K562 (cell line): ENCODE data around the gene CRABP2. TPM values are rescaled to one million over a fixed set of nuclear protein-coding genes. Genes with fewer than 3 reads are reported as not detected.

Experiments used
- CBFA2T2 ChIP-seq: fragments of 450-650 bp; conservative IDR thresholded peaks from 2 replicates; pipeline ENCODE4 v1.6.1; 2017; ENCODE audit warnings: mild to moderate bottlenecking
- CBFB ChIP-seq: sonication (generic); formaldehyde crosslinking; IDR thresholded peaks from 2 replicates; pipeline ENCODE4 v1.4.0; 2020; ENCODE audit warnings: mild to moderate bottlenecking, missing genetic modification reagents
- CHD1 ChIP-seq: fragments of 200-600 bp; sonication (generic); IDR thresholded peaks from one replicate; pipeline ENCODE4 v1.6.1; 2012; ENCODE audit warnings: mild to moderate bottlenecking, moderate library complexity, low read length, inconsistent platforms
- EHMT2 ChIP-seq: fragments of 450-650 bp; IDR thresholded peaks from 2 replicates; pipeline ENCODE4 v1.6.1; 2018; ENCODE audit warnings: antibody characterized with exemption
- ETV1 ChIP-seq: fragments of 450-650 bp; conservative IDR thresholded peaks from 2 replicates; pipeline ENCODE4 v1.6.1; 2016; ENCODE audit warnings: missing genetic modification characterization, control low read depth, low read depth, missing compliant biosample characterization
- GABPB2 ChIP-seq: fragments of 250-450 bp; sonication (Bioruptor Pico); conservative IDR thresholded peaks from 2 replicates; pipeline ENCODE4 v1.5.1; 2021; ENCODE audit warnings: mild to moderate bottlenecking
- GATA2 ChIP-seq: sonication (generic); formaldehyde crosslinking; IDR thresholded peaks from 2 replicates; pipeline ENCODE4 v1.4.0; 2020; ENCODE audit warnings: mild to moderate bottlenecking, missing genetic modification reagents
- JUNB ChIP-seq: fragments of 450-650 bp; formaldehyde crosslinking; conservative IDR thresholded peaks from 2 replicates; pipeline ENCODE4 v1.4.0; 2020; ENCODE audit warnings: mild to moderate bottlenecking
- NFE2L1 ChIP-seq: fragments of 450-650 bp; IDR thresholded peaks from 2 replicates; pipeline ENCODE4 v1.6.1; 2016; ENCODE audit warnings: missing genetic modification characterization, low read depth, mild to moderate bottlenecking, missing compliant biosample characterization, moderate library complexity, borderline replicate concordance
- PURB ChIP-seq: sonication (generic); formaldehyde crosslinking; IDR thresholded peaks from 2 replicates; pipeline ENCODE4 v1.9.0; 2021; ENCODE audit warnings: low read depth, mild to moderate bottlenecking, missing genetic modification reagents
- RAD51 ChIP-seq: fragments of 450-650 bp; IDR thresholded peaks from 2 replicates; pipeline ENCODE4 v1.7.1; 2016; ENCODE audit warnings: low read depth, mild to moderate bottlenecking, borderline replicate concordance
- RB1 ChIP-seq: fragments of 450-650 bp; IDR thresholded peaks from 2 replicates; pipeline ENCODE4 v1.6.1; 2017; ENCODE audit warnings: low read depth, mild to moderate bottlenecking
- REST ChIP-seq, 2 experiments: fragments of 450-650 bp; formaldehyde crosslinking in 1 of 2; IDR thresholded peaks; 2 replicates each; pipeline versions ENCODE4 v1.4.0 to v1.6.1; 2014 to 2020; ENCODE audit warnings: mild to moderate bottlenecking in 2 of 2, borderline replicate concordance in 1 of 2, low read depth in 1 of 2
- SMAD2 ChIP-seq: fragments of 150-350 bp; IDR thresholded peaks from 2 replicates; pipeline ENCODE4 v1.6.1; 2014; ENCODE audit warnings: low read depth, mild to moderate bottlenecking, low read length
- TBP ChIP-seq: optimal IDR thresholded peaks from 2 replicates; pipeline ENCODE3; 2011; ENCODE audit warnings: low read depth, low read length, improper control_type of control experiment
- ZFP30 ChIP-seq: fragments of 250-450 bp; sonication (Bioruptor Pico); IDR thresholded peaks from 2 replicates; pipeline ENCODE4 v1.8.0; 2022; ENCODE audit warnings: moderate library complexity, mild to moderate bottlenecking, inconsistent platforms, borderline replicate concordance
- ZFX ChIP-seq: sonication (generic); formaldehyde crosslinking; IDR thresholded peaks from 2 replicates; pipeline ENCODE4 v1.8.0; 2022; ENCODE audit warnings: mild to moderate bottlenecking, missing genetic modification reagents, moderate library complexity
- ZNF282 ChIP-seq: sonication (generic); formaldehyde crosslinking; IDR thresholded peaks from 2 replicates; pipeline ENCODE4 v1.8.1; 2023; ENCODE audit warnings: missing genetic modification reagents
- polyA plus RNA-seq, 8 experiments: library from polyadenylated mRNA; depleted of rRNA in 4 of 8; stranded (reverse) in 5 of 8; unstranded in 3 of 8; fragments of >200 nt; fragmentation: Nextera tagmentation in 2 of 8; fragmentation: Illumina TruSeq in 1 of 8; extraction: Ambion mirVana in 2 of 8; extraction: Trizol in 1 of 8; gene quantifications; 2 replicates each; pipeline versions ENCODE4 v1.2.1 to v1.2.3, GENCODE V29; 2011 to 2014; ENCODE audit warnings: inconsistent platforms in 1 of 8, missing spikeins in 1 of 8
- total RNA-seq, 7 experiments: library from RNA; depleted of rRNA in 6 of 7; stranded (reverse); fragments of >200 nt in 6 of 7; fragmentation: Illumina TruSeq in 2 of 7; extraction: Trizol in 2 of 7; gene quantifications; 2 replicates each; pipeline versions ENCODE4 v1.2.1 to v1.2.3, GENCODE V29; 2011 to 2021; ENCODE audit warnings: low replicate concordance in 1 of 7
- TF ChIP-seq, protein P1 (sequence below): fragments of 200-800 bp; sonication (Bioruptor generic); IDR thresholded peaks from 2 replicates; pipeline ENCODE4 v1.6.1; 2017; ENCODE audit warnings: missing genetic modification characterization, missing compliant biosample characterization
- TF ChIP-seq, protein P2 (sequence below): sonication (generic); formaldehyde crosslinking; IDR thresholded peaks from 2 replicates; pipeline ENCODE4 v1.9.0; 2022; ENCODE audit warnings: mild to moderate bottlenecking, missing genetic modification reagents

CRABP2 gene
- total and polyA plus RNA-seq, 9 of the 15 experiments (the other 6 are each of a cell fraction or from before 2014, with no cell fraction given) = 0.30 to 2.5 (median 0.82) TPM

GRCh38 chr1:156749419-156750118 lies 44.2 kb upstream of the CRABP2 start (continued):
- TF ChIP-seq EHMT2 (no peak), REST (IDR thresholded peaks at IDR 0.05; ENCODE audit: borderline replicate concordance) (no peak), REST (CRISPR knock-in tag; IDR thresholded peaks at IDR 0.05; ENCODE audit: low read depth) (no peak), CHD1 (peak; percentile 23), GABPB2 (CRISPR knock-in tag) (no peak), GATA2 (CRISPR knock-in tag) (no peak), ZFX (peak; percentile 41), SMAD2 (no peak), ZFP30 (CRISPR knock-in tag) (no peak), ZNF282 (CRISPR knock-in tag) (no peak), CBFA2T2 (peak; percentile 39), ETV1 (0 out of 2 replicates have a peak, but pooled peaks have one; percentile 24), RB1 (no peak), CBFB (CRISPR knock-in tag) (no peak), JUNB (no peak), PURB (CRISPR knock-in tag) (no peak), NFE2L1 (tag) (no peak), TBP (peak; percentile 45), RAD51 (no peak)
- TF ChIP-seq, protein P1, sequence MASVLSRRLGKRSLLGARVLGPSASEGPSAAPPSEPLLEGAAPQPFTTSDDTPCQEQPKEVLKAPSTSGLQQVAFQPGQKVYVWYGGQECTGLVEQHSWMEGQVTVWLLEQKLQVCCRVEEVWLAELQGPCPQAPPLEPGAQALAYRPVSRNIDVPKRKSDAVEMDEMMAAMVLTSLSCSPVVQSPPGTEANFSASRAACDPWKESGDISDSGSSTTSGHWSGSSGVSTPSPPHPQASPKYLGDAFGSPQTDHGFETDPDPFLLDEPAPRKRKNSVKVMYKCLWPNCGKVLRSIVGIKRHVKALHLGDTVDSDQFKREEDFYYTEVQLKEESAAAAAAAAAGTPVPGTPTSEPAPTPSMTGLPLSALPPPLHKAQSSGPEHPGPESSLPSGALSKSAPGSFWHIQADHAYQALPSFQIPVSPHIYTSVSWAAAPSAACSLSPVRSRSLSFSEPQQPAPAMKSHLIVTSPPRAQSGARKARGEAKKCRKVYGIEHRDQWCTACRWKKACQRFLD (CRISPR knock-in tag) = peak; percentile 42; the same call in 1 of the 2 replicates
- TF ChIP-seq, protein P2, sequence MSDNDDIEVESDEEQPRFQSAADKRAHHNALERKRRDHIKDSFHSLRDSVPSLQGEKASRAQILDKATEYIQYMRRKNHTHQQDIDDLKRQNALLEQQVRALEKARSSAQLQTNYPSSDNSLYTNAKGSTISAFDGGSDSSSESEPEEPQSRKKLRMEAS = 0 out of 2 replicates have a peak, but pooled peaks have one; percentile 4
